GM10266 (cell line): ENCODE results near the gene GTF2F2.
"Not testable (repeated sequence)": the region's sequence is repeated elsewhere in the genome, so short reads cannot be mapped to it uniquely, and the experiment has no call there.

Experiments used
- DNase-seq: peaks from one replicate; pipeline ENCODE4 v3.0.0; 2012; ENCODE audit errors: extremely low spot score
- CTCF ChIP-seq: IDR thresholded peaks from 2 replicates; pipeline ENCODE4 v1.5.1; 2012; ENCODE audit warnings: mild to moderate bottlenecking, low read depth; ENCODE audit not compliant: control insufficient read depth, insufficient read depth; ENCODE audit errors: missing control alignments

GTF2F2 gene

GRCh38 chr13:45292176-45292575 lies 171.9 kb downstream of the GTF2F2 start:
- TF ChIP-seq CTCF = no peak
- DNase-seq = no peak

- TF ChIP-seq CTCF = no peak
- no peak for DNase-seq
Measured at GRCh38 chr13:45295536-45295935, 175.2 kb downstream of the GTF2F2 start.

- no peak for DNase-seq
- no peak for TF ChIP-seq CTCF
Measured at GRCh38 chr13:45296259-45296658, 175.9 kb downstream of the GTF2F2 start.

GRCh38 chr13:45297456-45298205 lies 177.3 kb downstream of the GTF2F2 start:
- no peak for DNase-seq
- TF ChIP-seq CTCF = no peak

- no peak for DNase-seq
- TF ChIP-seq CTCF = no peak
Measured at GRCh38 chr13:45298206-45298505, 177.8 kb downstream of the GTF2F2 start.

- not testable (repeated sequence) for DNase-seq
Measured at GRCh38 chr13:45298550-45298949, 178.2 kb downstream of the GTF2F2 start.

GRCh38 chr13:45299194-45299593 lies 178.9 kb downstream of the GTF2F2 start:
- no peak for TF ChIP-seq CTCF
- DNase-seq = no peak
